GM08714 (cell line): ENCODE measurements around the gene EVC2.

Experiments
- H3K4me3 ChIP-seq: fragments of 200-500 bp; sonication (Bioruptor generic); 2 replicates; pipeline ENCODE4 v1.5.1; 2014; ENCODE audit warnings: mild to moderate bottlenecking, low read length, inconsistent platforms
- ZNF274 ChIP-seq: IDR thresholded peaks from 2 replicates; pipeline ENCODE4 v1.6.1; 2012; ENCODE audit warnings: mild to moderate bottlenecking, low read depth, low read length

Gene EVC2

GRCh38 chr4:5710961-5711478 lies 2.7 kb upstream of the EVC2 start, which contains the start of gene EVC:
Gene EVC (plus strand): TSS chr4:5711201. CDS start chr4:5711381, 180 bp downstream.
- TF ChIP-seq ZNF274, result no peak
- H3K4me3 ChIP-seq, result peak within 1 kb of the TSS; percentile 51; the same call in 1 of the 2 replicates

GRCh38 chr4:5710065-5710960 lies 2.0 kb upstream of the EVC2 start:
- peak overlapping the region; percentile 51; the same call in 1 of the 2 replicates for H3K4me3 ChIP-seq
- TF ChIP-seq ZNF274, result no peak

GRCh38 chr4:5709207-5709575 lies 832 bp upstream of the EVC2 start:
- H3K4me3 ChIP-seq, result no peak overlapping the region
- TF ChIP-seq ZNF274, result no peak

GRCh38 chr4:5707778-5708448 lies 446 bp downstream of the EVC2 start:
- TF ChIP-seq ZNF274, result no peak
- peak overlapping the region; percentile 42; the same call in 1 of the 2 replicates for H3K4me3 ChIP-seq

GRCh38 chr4:5707366-5707765 lies 993 bp downstream of the EVC2 start:
- no peak for TF ChIP-seq ZNF274
- no peak overlapping the region; the same call in 1 of the 2 replicates for H3K4me3 ChIP-seq

GRCh38 chr4:5706486-5707290 lies 1.7 kb downstream of the EVC2 start:
- H3K4me3 ChIP-seq, result no peak overlapping the region
- no peak for TF ChIP-seq ZNF274

GRCh38 chr4:5705647-5706320 lies 2.6 kb downstream of the EVC2 start:
- no peak for TF ChIP-seq ZNF274
- H3K4me3 ChIP-seq, result no peak overlapping the region

GRCh38 chr4:5704276-5704675 lies 4.1 kb downstream of the EVC2 start:
- TF ChIP-seq ZNF274, result no peak
- no peak overlapping the region for H3K4me3 ChIP-seq

GRCh38 chr4:5703831-5704230 lies 4.5 kb downstream of the EVC2 start:
- no peak overlapping the region for H3K4me3 ChIP-seq
- TF ChIP-seq ZNF274, result no peak

GRCh38 chr4:5701971-5702370 lies 6.4 kb downstream of the EVC2 start:
- TF ChIP-seq ZNF274, result no peak
- H3K4me3 ChIP-seq, result no peak overlapping the region

GRCh38 chr4:5700459-5700858 lies 7.9 kb downstream of the EVC2 start:
- TF ChIP-seq ZNF274, result no peak
- no peak overlapping the region for H3K4me3 ChIP-seq

- H3K4me3 ChIP-seq, result no peak overlapping the region
- TF ChIP-seq ZNF274, result no peak
These were observed 12.0 kb downstream of the EVC2 start for GRCh38 chr4:5696341-5696740.

GRCh38 chr4:5693871-5694270 lies 14.5 kb downstream of the EVC2 start:
- TF ChIP-seq ZNF274, result no peak
- H3K4me3 ChIP-seq, result no peak overlapping the region
